ENCODE results near the gene POLR2B.
"Not testable (repeated sequence)": the region's sequence is repeated elsewhere in the genome, so short reads cannot be mapped to it uniquely, and the experiment has no call there.

Gene POLR2B

DNA sequence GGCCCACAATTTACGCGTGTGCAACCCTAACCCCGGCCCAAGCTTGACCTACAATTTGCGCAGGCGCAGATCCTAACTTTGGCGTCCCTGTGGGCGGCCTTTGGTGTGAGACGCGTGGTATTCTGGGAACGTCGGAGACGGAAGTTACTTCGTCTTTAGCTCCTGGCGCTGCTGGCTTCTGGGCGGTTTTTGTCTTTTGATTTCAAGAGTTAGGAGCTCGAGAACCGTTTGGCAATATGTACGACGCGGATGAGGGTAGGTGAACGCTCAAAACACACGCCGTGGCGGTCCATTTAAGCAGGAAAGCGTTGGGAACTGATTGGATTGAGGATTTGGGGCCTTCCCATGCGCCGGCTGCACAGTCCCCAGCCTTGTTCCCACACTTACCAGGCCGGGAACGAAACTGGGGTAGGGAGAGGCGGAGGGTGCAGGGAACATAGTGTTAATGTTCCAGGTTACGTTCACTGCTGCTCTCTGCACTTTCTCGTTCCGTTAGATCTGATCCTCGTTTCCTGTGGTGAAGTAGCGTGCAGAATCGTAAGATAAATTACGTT lies at the start of gene POLR2B:
Gene POLR2B (plus strand): TSS at position 147 of the 554 bp plus-strand sequence. CDS start 90 bp downstream, at position 237.
- DNase-seq (ENCODE audit: low read depth in 2 of 3, low spot score in 1 of 3), result peak; percentile 85 to 88 (median 88)

DNA sequence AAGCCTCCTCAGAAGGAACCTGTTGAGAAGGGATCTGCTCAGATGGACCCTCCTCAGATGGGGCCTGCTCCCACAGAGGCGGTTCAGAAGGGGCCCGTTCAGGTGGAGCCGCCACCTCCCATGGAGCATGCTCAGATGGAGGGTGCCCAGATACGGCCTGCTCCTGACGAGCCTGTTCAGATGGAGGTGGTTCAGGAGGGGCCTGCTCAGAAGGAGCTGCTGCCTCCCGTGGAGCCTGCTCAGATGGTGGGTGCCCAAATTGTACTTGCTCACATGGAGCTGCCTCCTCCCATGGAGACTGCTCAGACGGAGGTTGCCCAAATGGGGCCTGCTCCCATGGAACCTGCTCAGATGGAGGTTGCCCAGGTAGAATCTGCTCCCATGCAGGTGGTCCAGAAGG lies 48.1 kb upstream of the POLR2B start:
- no peak for DNase-seq (ENCODE audit: low read depth in 2 of 3, low spot score in 1 of 3)

DNA sequence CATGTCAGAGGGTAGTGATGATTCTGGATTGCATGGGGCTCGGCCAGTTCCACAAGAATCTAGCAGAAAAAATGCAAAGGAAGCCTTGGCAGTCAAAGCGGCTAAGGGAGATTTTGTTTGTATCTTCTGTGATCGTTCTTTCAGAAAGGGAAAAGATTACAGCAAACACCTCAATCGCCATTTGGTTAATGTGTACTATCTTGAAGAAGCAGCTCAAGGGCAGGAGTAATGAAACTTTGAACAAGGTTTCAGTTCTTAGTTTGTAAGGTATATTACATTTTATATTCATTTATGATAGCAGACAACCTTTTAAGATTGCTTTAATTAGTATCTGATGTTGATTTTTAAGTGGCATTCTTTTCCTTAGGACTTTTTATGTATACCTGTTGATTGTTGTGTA lies 46.8 kb upstream of the POLR2B start:
- DNase-seq (ENCODE audit: low read depth in 2 of 3, low spot score in 1 of 3), result no peak

DNA sequence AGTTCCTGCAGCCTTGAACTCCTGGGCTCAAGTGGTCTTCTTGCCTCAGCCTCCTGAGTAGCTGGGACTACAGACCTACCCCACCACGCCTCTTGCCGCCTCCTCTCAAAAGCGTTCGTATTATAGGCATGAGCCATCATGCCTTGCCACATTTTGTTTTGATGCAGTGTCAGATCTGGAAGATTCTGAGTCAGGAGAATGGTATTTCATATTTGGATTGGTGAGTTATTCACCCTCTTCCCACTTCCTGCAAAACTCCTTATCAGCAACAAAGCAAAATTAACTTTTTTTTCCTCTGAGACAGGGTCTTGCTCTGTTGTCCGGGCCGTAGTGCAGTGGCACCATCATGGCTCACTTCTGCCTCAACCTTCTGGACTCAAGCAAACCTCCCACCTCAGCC lies 41.4 kb upstream of the POLR2B start:
- no peak for DNase-seq (ENCODE audit: low read depth in 2 of 3, low spot score in 1 of 3)

DNA sequence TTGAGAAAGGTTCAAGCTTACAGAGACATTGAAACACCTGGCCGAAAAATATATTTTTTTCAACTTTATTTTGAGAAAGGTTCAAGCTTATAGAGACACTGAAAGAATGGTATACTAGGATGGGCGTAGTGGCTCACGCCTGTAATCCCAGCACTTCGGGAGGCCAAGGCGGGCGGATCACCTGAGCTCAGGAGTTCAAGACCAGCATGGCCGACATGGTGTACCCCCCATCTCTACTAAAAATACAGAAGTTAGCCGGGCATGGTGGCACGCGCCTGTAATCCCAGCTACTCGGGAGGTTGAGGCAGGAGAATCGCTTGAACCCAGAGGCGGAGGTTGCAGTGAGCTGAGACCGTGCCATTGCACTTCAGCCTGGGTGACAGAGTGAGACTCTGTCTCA lies 38.9 kb upstream of the POLR2B start:
- DNase-seq (ENCODE audit: low read depth in 2 of 3, low spot score in 1 of 3), result not testable (repeated sequence)

DNA sequence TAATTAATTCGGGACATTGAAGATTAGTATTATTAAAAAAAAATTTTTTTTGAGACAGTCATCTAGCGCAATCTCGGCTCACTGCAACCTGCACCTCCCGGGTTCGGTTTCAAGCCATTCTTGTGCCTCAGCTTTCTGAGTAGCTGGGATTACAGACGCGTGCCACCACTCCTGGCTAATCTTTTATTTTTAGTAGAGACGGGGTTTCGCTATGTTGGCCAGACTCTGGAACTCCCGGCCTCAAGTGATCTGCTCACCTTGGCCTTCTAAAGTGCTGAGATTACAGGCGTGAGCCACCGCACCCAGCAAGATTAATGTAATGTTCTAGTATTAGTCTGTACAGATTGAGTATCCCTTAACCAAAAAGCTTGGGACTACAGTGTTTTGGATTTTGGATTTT lies 38.3 kb upstream of the POLR2B start:
- DNase-seq (ENCODE audit: low read depth in 2 of 3, low spot score in 1 of 3), result no peak

DNA sequence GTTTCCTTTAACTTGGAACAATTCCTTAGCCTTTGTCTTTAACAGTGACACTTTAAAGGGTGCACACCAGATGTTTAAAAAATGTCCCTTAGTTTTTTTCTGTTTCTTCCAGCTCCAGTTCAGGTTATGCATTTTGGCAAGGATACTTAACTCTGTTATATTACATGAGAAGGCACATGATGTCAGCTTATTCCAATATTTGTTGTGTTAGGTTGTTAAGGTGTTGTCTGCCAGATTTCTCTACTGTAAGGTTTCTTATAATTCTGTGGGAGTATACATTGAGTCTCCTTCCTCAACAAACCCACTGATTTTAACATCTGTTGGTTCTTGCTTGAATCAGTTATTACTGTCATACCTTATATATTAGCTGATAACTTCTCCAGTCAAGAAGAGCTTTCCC lies 37.7 kb upstream of the POLR2B start:
- DNase-seq (ENCODE audit: low read depth in 2 of 3, low spot score in 1 of 3), result no peak

DNA sequence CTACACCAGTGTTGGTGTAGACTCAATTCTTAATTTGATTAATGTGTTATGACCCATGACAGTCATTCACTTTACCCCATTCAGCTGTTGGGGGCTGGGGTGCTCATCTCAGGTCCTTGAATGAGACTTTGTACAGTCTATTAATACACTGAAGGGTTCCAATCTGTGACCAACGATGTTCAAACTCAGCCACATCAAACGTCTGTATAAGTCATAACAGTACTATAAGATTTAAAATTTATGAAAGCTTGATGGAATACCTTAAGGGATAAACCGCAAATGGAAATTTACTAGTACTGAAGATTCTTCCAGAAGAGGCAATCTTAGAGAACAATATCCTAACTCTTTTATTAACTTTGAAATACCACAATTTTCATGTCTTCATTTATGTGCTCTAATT lies 37.3 kb upstream of the POLR2B start:
- no peak for DNase-seq (ENCODE audit: low read depth in 2 of 3, low spot score in 1 of 3)

DNA sequence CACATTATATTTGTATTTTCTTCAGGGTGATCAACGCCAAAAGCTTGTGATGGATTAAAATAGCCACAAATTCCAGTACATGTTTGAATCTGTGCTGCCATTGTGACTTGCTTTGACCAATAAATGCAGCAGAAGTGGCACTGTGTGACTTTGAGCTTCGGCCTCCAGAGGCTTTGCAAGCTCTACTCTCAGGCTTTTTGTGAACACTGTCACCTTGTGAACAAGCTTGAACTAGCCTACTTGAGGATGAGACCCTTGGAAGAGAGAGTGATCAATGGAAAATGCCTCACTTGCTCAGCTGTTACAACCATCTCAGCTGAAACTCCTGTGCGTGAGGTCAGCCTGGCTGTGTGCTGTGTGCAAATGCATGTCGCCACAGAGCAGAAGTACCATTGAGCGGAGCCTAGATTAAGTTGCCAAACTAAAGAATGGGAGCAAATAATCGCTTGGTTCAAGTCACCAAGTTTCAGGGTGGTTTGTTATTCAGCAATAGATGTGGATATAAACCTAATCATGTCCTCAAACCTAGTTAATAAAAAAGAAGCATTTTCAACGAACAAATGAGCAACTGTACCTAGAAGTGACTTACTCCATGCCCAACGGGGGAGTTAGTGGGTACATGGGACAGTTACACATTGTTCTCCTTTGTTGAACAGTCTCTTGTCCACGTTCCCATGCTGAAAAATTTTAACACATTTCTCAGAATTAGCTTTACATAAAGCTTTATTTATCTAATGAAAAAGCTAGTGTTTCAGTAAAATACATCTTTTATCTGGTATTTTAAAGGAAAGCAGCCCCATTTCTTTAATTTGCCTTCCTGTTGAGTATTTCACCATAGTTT lies 24.8 kb upstream of the POLR2B start:
- DNase-seq (ENCODE audit: low read depth in 2 of 3, low spot score in 1 of 3), result no peak

DNA sequence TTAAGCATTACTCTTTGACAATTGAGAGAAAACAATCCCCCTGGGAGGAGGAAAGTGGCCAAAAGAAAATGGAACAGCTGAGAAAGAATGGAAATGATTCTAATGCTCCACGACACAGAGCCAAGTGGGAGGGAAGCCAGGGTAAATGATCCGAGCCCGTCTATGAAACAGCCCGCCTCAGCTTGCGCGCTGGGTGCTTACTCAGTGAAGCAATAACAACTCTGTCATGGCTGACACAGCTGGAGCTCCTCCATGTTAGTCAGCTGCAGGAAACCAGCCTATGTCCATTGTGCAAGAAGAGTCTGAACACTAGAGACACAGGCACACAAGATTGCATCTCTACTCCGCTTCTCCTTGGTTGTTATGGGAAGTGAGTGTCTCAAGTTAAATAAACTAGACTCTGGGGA lies 20.6 kb upstream of the POLR2B start:
- DNase-seq (ENCODE audit: low read depth in 2 of 3, low spot score in 1 of 3), result no peak

DNA sequence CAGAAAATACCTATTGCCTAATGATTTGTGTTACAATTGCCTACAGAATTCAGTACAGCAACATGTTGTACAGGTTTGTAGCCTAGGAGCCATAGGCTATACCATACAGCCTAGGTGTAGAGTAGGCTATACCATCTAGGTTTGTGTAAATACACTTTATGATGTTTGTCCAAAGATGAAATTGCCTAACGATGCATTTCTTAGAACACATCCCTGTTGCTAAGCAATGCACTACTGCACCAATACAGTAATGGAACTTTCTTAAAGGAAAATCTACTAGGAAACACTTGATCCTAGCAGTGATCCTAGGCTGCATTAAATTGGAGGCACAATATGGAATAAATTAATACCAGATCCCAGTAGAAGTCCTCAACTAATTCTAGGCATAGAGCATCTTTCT lies 19.6 kb upstream of the POLR2B start:
- DNase-seq (ENCODE audit: low read depth in 2 of 3, low spot score in 1 of 3), result no peak

DNA sequence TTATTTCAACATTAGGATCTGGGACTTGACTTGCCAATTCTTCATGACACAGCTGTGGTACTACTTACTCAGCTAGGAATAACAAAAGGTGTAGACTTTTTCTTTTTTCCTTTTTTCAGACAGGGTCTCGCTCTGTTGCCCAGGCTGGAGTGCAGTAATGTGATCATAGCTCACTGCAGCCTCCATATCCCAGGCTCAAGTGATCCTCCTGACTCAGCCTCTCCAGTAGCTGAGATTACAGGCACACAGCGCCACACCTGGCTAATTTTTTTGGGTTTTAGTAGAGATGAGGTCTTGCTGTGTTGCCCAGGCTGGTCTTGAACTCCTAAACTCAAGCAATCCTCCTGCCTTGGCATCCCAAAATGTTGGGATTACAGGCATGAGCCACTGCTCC lies 17.6 kb upstream of the POLR2B start:
- DNase-seq (ENCODE audit: low read depth in 2 of 3, low spot score in 1 of 3), result no peak

DNA sequence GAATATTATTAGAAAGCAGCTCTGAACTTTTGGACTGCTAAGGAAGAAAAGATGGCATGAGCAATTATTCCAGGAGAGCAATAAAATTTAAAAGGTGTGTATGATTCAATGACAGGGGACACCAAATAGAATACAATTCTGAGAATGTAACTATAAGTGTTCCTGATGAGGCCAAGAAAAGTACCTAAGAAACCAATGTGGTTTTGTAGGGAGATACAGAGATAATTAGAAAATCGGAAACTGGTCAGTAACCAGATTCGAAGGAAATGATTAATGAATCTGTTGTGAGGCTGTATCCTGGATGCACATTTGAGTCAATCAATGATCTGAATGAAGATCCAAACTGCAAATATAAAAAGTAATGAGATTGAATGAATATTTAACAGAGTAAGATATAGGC lies 7.3 kb upstream of the POLR2B start:
- DNase-seq (ENCODE audit: low read depth in 2 of 3, low spot score in 1 of 3), result no peak

DNA sequence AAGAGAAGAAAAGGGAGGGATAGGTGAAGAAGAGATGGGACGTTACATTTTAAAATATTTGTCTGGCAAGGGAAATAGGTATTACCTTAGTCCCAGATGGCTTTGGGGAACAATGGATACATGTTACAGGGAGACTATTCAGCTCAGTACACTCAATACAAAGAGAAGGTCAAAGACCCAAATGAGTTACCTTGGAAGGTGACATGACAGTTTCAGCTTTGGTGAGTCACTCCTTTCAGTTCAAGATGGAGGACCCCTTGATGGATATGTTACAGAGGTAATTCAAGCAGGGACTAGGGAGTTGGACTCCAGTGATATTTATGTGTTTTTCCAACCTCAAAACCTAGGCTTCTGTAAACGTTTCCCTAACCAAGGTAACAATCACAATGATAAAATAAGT lies 6.3 kb upstream of the POLR2B start:
- DNase-seq (ENCODE audit: low read depth in 2 of 3, low spot score in 1 of 3), result no peak

DNA sequence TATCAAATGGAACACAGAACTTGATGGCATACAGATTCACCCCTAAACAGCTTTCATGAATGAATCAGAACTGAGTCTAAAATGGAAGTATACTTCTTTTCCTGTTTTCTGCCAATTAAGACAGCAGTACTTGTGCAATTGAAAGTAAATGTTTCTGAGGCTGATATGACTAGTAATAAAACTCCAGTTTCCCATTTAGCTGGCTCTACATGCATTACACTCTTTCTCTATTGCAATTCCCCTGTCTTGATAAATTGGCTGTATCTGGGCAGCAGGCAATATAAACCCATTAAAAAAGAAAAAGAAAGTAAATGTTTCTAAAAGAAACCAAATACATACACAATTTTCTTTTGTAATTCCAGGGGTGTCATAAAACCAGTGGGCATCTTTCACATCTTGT lies 5.9 kb upstream of the POLR2B start:
- peak in 1 of 3 donors; percentile 27 for DNase-seq (ENCODE audit: low read depth in 2 of 3, low spot score in 1 of 3)

DNA sequence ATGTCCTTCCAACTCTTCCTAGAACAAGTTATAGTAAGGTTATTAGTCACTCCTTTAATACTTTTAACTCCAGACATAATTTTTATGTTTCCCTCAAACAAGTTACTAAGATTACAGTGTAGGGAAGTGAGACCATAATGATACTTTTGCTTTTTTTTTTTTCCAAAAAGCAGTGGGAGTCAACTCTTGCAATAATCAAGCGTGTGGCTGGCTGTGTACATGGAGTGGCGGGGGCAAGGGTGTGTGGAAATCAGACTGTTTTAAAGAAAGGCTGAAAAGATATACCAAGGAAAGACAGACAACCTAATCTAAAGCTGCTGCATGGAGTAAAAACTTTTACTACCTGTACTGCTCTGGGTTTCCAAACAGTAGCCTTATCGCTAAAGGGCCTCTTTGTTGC lies 5.4 kb upstream of the POLR2B start:
- no peak for DNase-seq (ENCODE audit: low read depth in 2 of 3, low spot score in 1 of 3)

DNA sequence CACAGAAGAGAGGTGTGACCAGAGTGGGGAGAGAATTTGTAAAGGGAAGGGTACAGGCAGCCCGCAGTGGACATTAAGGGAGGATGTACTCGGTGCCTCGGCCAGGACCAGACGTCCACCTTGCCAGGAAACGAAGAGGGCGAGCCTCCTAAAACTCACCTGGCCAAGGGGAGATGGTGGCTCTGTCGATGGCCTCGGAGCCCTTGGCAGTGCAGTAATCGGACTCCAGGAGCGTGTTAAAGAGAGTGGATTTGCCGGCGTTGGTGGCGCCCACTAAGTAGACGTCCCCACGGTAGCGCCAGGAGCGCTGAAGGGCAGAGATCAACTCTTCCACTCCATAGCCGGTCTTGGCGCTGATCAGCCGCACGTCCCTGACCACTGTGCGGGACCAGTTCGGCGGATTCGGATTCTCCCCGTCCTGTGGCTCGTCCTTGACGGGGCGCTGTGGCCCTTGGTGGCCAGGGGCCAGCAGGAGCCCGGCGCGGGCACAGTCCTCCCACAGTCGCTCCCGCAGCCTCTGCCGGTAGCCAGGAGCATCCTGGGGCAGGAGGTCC lies 2.3 kb upstream of the POLR2B start:
- DNase-seq (ENCODE audit: low read depth in 2 of 3, low spot score in 1 of 3), result no peak

DNA sequence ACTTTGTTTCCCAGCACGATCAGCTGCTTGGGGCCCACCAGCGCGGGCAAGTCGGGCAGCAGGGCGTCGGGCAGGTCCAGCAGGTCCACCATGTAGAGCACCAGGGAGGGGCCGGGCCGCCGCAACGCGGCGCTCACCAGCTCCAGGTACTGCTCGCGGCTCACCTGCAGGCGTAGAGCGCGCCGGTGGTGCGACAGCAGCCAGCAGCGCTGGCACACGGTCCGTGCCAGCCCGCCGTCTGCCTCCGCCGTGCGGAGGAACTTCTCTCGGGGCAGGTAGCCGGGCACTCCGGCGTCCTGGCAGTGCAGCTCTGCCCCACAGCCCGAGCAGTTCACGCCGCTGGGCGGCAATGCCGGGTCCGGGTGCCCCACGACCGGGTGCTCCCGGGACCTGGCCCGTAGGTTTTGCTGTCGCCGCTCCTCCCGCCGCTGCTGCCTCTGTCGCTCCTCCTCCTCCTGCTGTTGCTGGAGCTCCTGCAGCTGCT lies 1.8 kb upstream of the POLR2B start:
- DNase-seq (ENCODE audit: low read depth in 2 of 3, low spot score in 1 of 3), result peak in 2 of 3 donors; percentile 32 to 37

DNA sequence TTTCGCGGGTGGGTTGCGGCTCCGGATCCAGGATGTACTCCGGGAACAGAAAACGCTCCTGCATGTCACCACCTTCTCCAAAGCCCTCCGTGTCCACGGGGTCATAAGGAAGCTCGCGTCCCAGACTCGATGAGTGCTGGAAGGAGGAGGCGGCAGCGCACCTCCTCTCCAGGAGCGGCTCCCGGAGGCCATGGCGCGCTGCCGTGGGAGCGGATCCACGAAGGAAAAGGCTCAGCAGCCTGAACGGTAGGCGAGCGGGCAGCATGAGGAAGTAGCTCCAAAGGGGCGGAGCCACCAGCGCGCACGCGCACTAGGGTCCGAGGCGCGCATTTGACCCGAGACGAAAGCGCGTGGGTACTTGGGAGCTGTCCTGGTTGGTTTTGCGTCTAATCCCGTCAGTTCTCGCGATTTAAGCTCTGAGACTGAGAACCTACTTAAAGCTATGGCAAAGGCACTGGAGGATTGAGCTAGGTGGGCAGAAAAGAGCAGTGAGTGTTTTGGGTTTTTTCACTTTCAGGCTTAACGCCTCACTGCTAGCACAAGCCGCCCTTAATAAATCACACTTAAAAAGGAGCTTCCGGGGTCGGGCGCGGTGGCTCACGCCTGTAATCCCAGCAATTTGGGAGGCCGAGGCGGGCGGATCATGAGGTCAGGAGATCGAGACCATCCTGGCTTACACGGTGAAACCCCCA lies 1.2 kb upstream of the POLR2B start, which contains the start of gene NOA1:
Gene NOA1 (minus strand): TSS at position 286 of the 692 bp plus-strand sequence. CDS start 21 bp downstream, at position 265.
- peak; percentile 93 to 98 (median 97) for DNase-seq (ENCODE audit: low read depth in 2 of 3, low spot score in 1 of 3)

DNA sequence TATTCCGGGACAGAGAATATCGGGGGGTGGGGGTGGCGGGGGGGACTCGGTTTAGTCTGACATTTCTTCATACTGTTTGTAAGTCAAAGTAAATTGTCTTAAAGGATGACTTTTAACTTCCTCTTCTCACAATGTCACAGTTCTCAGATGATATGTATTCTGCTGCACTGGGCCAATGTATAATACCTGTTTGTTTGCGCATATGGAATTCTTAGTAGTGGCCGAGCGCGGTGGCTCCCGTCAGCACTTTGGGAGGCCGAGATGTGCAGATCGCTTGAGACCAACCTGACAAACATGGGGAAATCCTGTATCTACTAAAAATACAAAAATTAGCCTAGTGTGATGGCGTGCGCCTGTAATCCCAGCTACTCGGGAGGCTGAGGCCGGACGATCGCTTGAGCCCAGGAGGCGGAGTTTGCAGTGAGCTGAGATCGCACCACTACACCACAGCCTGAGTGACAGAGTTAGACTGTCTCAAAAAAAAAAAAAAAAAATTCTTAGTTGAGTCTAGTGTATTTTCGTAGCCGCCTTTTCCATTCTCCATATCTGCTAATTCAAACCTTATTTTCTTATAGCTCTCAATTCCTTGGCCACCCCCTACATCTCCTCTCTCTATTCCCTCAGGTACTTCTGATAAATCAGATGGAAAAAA lies 851 bp downstream of the POLR2B start:
- peak; percentile 37 to 43 (median 43) for DNase-seq (ENCODE audit: low read depth in 2 of 3, low spot score in 1 of 3)

DNA sequence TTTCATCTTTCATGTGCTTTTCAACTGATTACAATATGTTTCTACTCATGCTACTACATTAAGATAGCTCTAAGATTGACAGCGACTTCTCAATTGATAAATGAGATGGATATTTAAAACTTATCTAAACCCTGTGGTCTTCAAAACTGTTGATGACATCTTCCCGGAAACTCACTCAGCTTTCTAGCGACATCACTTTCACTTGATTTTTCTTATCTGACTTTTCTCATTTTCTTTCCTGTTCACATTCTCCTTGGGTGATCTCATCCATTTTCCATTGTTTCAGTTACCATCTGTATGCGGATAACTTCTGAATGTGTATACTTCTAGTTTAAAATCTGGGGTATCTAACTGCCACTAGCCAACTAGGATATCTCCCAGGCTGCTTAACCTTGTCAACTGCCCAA lies 3.1 kb downstream of the POLR2B start:
- DNase-seq (ENCODE audit: low read depth in 2 of 3, low spot score in 1 of 3), result no peak
